ENCODE measurements around the gene DCAF17.

Gene DCAF17

GRCh38 chr2:171509945-171510731 lies 76.1 kb downstream of the DCAF17 start:
- Histone ChIP-seq H3K36me3 (no peaks in the 10 kb centered on the region), H3K9me3 (no peaks in the 10 kb centered on the region), H3K27ac (no peak overlapping the region), H3K4me1 (ENCODE audit: control insufficient read depth in 1 of 2, insufficient read depth in 1 of 2, low read depth in 1 of 2, low read length in 1 of 2) (peaks cover 29 to 36% of the 10 kb centered on the region in 2 experiments), H3K27me3 (no peaks in the 10 kb centered on the region), H3K4me3 (ENCODE audit: low read depth in 1 of 2, low read length in 1 of 2) (no peak overlapping the region)
- TF ChIP-seq CTCF (IDR thresholded peaks at IDR 0.05) = no peak

- Histone ChIP-seq H3K27ac (peak overlapping the region; percentile 52), H3K36me3 (no peaks in the 10 kb centered on the region), H3K27me3 (no peaks in the 10 kb centered on the region), H3K4me3 (ENCODE audit: low read depth in 1 of 2, low read length in 1 of 2) (no peak overlapping the region), H3K9me3 (no peaks in the 10 kb centered on the region), H3K4me1 (ENCODE audit: control insufficient read depth in 1 of 2, insufficient read depth in 1 of 2, low read depth in 1 of 2, low read length in 1 of 2) (peaks cover 33 to 40% of the 10 kb centered on the region in 2 experiments)
- TF ChIP-seq CTCF (IDR thresholded peaks at IDR 0.05) = no peak
These were observed 78.0 kb downstream of the DCAF17 start for GRCh38 chr2:171512014-171512413.

GRCh38 chr2:171512683-171513195 lies 78.7 kb downstream of the DCAF17 start:
- H3K4me3 ChIP-seq (ENCODE audit: low read depth in 1 of 2, low read length in 1 of 2) = no peak overlapping the region
- peaks cover 33 to 40% of the 10 kb centered on the region in 2 experiments for H3K4me1 ChIP-seq (ENCODE audit: control insufficient read depth in 1 of 2, insufficient read depth in 1 of 2, low read depth in 1 of 2, low read length in 1 of 2)
- H3K27ac ChIP-seq = peak overlapping the region; percentile 52
- H3K36me3 ChIP-seq = no peaks in the 10 kb centered on the region
- no peaks in the 10 kb centered on the region for H3K27me3 ChIP-seq
- no peak for TF ChIP-seq CTCF (IDR thresholded peaks at IDR 0.05)
- H3K9me3 ChIP-seq = no peaks in the 10 kb centered on the region

- H3K9me3 ChIP-seq = no peaks in the 10 kb centered on the region
- H3K4me3 ChIP-seq (ENCODE audit: low read depth in 1 of 2, low read length in 1 of 2) = no peak overlapping the region
- H3K27ac ChIP-seq = peak overlapping the region; percentile 37
These were observed 79.7 kb downstream of the DCAF17 start for GRCh38 chr2:171513719-171514160.

GRCh38 chr2:171514908-171515582 lies 81.0 kb downstream of the DCAF17 start:
- Histone ChIP-seq H3K36me3 (no peaks in the 10 kb centered on the region), H3K4me1 (ENCODE audit: control insufficient read depth in 1 of 2, insufficient read depth in 1 of 2, low read depth in 1 of 2, low read length in 1 of 2) (peaks cover 33 to 40% of the 10 kb centered on the region in 2 experiments), H3K27ac (no peak overlapping the region), H3K4me3 (ENCODE audit: low read depth in 1 of 2, low read length in 1 of 2) (no peak overlapping the region), H3K27me3 (no peaks in the 10 kb centered on the region), H3K9me3 (no peaks in the 10 kb centered on the region)
- TF ChIP-seq CTCF (IDR thresholded peaks at IDR 0.05) = no peak

More at GRCh38 chr2:171513719-171514160, 79.7 kb downstream of the DCAF17 start:
- Histone ChIP-seq H3K4me1 (ENCODE audit: control insufficient read depth in 1 of 2, insufficient read depth in 1 of 2, low read depth in 1 of 2, low read length in 1 of 2) (peaks cover 33 to 40% of the 10 kb centered on the region in 2 experiments), H3K27me3 (no peaks in the 10 kb centered on the region), H3K36me3 (no peaks in the 10 kb centered on the region)
- no peak for TF ChIP-seq CTCF (IDR thresholded peaks at IDR 0.05)

Data from neutrophil (primary cell).